Motor neuron (in vitro differentiated cells): ENCODE data around the gene TGFBI. TPM values are rescaled to one million over a fixed set of nuclear protein-coding genes. Genes with fewer than 3 reads are reported as not detected.

Experiments used
- ATAC-seq, 8 experiments: fragments of 200-7000 bp; cut with Tn5 transposase; replicated peaks in 6 of 8; 2 replicates each; pipeline ENCODE4 v1.8.0; 2021; ENCODE audit warnings: mild to moderate bottlenecking in 8 of 8, moderate library complexity in 8 of 8
- H3K27ac ChIP-seq, 2 donors: fragments of 250-450 bp; sonication (Bioruptor Pico); 2 replicates each; pipeline ENCODE4 v1.9.0; 2021; ENCODE audit warnings: antibody characterized with exemption in 2 of 2, mild to moderate bottlenecking in 2 of 2, moderate library complexity in 1 of 2
- H3K4me1 ChIP-seq, 2 donors: fragments of 250-450 bp; sonication (Bioruptor Pico); replicated peaks in 1 of 2; 2 replicates each; pipeline ENCODE4 v1.6.1; 2021; ENCODE audit warnings: antibody characterized with exemption in 2 of 2, mild to moderate bottlenecking in 2 of 2, moderate library complexity in 1 of 2
- H3K4me3 ChIP-seq, 5 donors: fragments of 250-450 bp; sonication (Bioruptor Pico); 2 replicates each; pipeline ENCODE4 v1.9.0; 2021; ENCODE audit warnings: antibody characterized with exemption in 5 of 5, mild to moderate bottlenecking in 5 of 5, moderate library complexity in 4 of 5
- WGBS, 10 experiments: fragments of 450-650 bp; shearing (Covaris generic); methylation state at CpG; one replicate each; pipeline ENCODE4 v1.0.0; 2022; 5-methylcytosine and 5-hydroxymethylcytosine counted together
- in situ Hi-C, 9 experiments: fragments of 400-800 bp; cut with MboI; loops; one replicate each; pipeline ENCODE4 v1.15.0; 2021; ENCODE audit warnings: low sequenced_read_pairs in 9 of 9, low pct_unique_long_range_greater_than_20kb in 2 of 9; ENCODE audit not compliant: unreplicated experiment in 9 of 9
- total RNA-seq, 8 experiments: library from RNA; unstranded; fragments of 300-600 nt; gene quantifications; 2 replicates each; pipeline versions ENCODE4 v1.2.3 to v1.2.4, GENCODE V29; 2022

The TGFBI gene
- total RNA-seq, 8 experiments from 2014 or later: 0.14 to 861 (median 97.3) TPM; not detected in 1

DNA sequence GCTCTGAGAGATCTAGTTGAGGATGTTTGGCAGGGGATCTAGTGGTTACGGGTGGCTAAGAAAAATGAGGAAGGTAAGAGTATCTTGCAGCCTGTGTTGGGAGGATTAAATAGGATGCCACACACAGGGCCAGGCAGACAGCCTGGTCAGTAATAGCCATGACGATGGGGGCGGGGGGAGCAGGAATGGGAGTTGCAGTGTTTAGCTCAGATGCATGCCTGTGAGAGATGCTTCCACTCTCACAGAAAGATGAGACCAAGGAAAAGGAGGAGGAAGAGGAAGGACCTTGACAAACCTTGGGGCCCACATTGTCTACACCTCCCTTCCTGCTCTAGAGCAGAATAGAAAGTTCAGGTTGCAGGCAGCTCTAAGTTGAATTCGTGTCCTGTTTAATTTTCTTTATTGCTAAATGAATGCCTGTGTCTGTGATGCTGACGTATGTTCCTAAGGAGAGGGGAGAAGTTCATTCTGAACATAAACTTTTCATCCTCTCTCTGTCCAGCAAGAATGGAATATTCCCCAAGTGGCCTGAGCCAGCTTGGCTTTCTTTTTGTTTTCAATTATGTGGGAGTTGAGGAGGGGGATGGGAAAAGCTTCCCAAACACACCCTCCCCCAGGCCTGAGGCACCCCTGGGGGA lies 28.7 kb downstream of the TGFBI start:
- WGBS, 10 experiments: 43 to 80% (median 66%) methylated on average over 1 to 4 of the region's 5 CpGs; no CpG with 5 or more reads in 2 of the 10 experiments
- Histone ChIP-seq H3K4me3 (no peak overlapping the region), H3K27ac (no peak overlapping the region), H3K4me1 (peaks cover 0 to 17% of the 10 kb centered on the region in 2 donors)
- ATAC-seq: no peak
- in situ Hi-C loops: loop anchor here in 2 of 9 experiments (25.0 kb wide), 2 partner anchors 95 to 170 kb away; partner anchors contain the start of genes IL9 (in 1 of the 2) and LECT2 (in 1 of the 2)

GRCh38 chr5:136058039-136058971 lies 29.5 kb downstream of the TGFBI start:
- 0 to 81% (median 37%) methylated on average over 2 to 6 of the region's 10 CpGs; no CpG with 5 or more reads in 4 of the 10 experiments for WGBS, 10 experiments
- in situ Hi-C loops: loop anchor here in 2 of 9 experiments (25.0 kb wide), 2 partner anchors 96 to 171 kb away; partner anchors contain the start of genes IL9 (in 1 of the 2) and LECT2 (in 1 of the 2)
- peak; percentile 46 to 91 (median 85) for ATAC-seq
- Histone ChIP-seq H3K4me1 (peaks cover 0 to 17% of the 10 kb centered on the region in 2 donors), H3K4me3 (no peak overlapping the region), H3K27ac (no peak overlapping the region)

GRCh38 chr5:136058972-136059354 lies 30.2 kb downstream of the TGFBI start:
- H3K4me3 ChIP-seq: no peak overlapping the region
- WGBS, 10 experiments: 71 to 100% (median 100%) methylated on average over 1 to 6 of the region's 6 CpGs; no CpG with 5 or more reads in 2 of the 10 experiments
- in situ Hi-C loops: loop anchor here in 2 of 9 experiments (25.0 kb wide), 2 partner anchors 97 to 172 kb away; partner anchors contain the start of genes IL9 (in 1 of the 2) and LECT2 (in 1 of the 2)
- ATAC-seq: no peak
- H3K4me1 ChIP-seq: peaks cover 0 to 17% of the 10 kb centered on the region in 2 donors
- no peak overlapping the region for H3K27ac ChIP-seq

GRCh38 chr5:136060963-136061362 lies 32.2 kb downstream of the TGFBI start:
- 60 to 100% (median 96%) methylated on average over 1 to 6 of the region's 7 CpGs; no CpG with 5 or more reads in 4 of the 10 experiments for WGBS, 10 experiments
- in situ Hi-C loops: loop anchor here in 2 of 9 experiments (25.0 kb wide), 2 partner anchors 99 to 174 kb away; partner anchors contain the start of genes IL9 (in 1 of the 2) and LECT2 (in 1 of the 2)
- no peak overlapping the region for H3K27ac ChIP-seq

DNA sequence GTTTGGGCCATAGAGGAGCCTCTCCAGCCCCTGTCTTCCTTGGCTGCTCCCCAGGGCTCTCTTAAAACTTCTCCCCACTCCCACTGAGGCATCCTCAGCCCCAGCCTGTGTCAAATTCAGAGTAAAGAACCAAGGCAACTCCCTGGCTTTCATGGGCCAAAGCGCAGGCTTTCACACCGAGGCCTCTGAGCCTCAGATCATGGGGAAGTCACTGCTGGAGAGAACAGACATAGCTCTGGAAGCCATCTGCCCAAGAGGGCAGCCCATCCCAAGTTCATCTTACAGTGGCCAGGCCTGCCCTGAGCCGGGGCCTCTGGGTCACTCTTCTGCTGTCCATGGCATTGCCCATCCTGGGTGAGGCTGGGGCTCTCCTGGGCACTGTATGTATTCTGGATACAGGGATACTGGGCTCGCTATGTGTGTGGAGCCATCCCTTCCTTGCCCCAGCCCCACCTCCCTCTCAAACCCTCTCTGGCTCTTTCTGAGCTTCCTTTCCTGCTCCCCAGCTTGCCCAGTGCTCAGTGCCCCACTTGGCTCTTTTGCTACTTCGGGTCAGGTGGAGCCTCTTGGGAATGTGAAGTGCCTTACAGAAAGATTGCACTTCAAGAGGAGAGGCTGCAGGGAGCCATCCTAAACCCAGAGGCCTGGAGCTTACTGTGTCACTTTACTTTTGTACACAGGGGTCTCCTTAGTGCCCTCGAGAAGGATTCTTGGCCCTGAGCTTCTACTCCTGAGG lies 33.0 kb downstream of the TGFBI start:
- in situ Hi-C loops: loop anchor here in 2 of 9 experiments (25.0 kb wide), 2 partner anchors 99 to 174 kb away; partner anchors contain the start of genes IL9 (in 1 of the 2) and LECT2 (in 1 of the 2)
- ATAC-seq: no peak
- Histone ChIP-seq H3K27ac (no peak overlapping the region), H3K4me3 (no peak overlapping the region), H3K4me1 (peaks cover 0 to 12% of the 10 kb centered on the region in 2 donors)
- WGBS, 10 experiments: 80 to 100% (median 84%) methylated on average over 2 to 3 of the region's 6 CpGs; no CpG with 5 or more reads in 6 of the 10 experiments

More at GRCh38 chr5:136060963-136061362, 32.2 kb downstream of the TGFBI start:
- no peak overlapping the region for H3K4me3 ChIP-seq
- H3K4me1 ChIP-seq: peaks cover 0 to 12% of the 10 kb centered on the region in 2 donors
- ATAC-seq: no peak

DNA sequence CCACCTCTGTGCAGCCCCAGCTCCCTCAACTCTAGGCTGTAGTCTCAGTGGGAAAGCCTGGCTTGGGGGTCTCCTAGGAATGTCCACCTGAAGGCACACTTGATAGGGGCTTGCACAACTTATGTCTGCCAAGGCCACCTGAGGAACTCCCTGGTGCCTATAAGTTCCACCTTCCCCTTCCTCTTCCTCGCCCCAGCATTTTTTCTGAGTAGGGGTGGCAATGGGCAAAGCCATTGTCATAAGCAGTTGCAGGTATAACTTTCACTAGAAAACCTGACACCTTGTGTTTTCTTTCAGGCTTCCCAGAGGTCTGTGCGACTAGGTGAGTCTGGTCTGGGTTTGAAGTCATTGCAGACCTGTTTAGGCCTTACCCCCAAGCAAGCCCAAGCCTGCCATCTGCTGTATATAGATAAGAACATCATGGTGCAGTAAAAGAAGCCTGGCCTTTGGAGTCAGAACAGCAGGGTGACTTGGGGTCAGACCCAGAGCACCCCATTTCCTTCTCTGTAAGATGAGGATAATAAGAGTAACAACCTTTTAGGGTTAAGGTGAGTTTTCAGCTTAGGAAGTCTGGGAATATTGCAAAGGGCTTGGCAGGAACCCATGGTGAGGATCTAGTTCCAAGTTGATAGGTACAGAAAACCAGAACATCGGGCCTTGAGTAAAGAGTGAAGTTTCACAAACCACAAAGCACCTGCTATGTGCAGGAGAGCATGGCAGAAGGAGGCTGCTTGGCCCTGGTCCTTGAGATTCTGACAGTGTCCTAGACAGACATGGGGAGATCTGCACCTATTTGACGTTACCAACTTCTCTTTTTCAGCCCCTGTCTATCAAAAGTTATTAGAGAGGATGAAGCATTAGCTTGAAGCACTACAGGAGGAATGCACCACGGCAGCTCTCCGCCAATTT lies 33.8 kb downstream of the TGFBI start:
- H3K4me3 ChIP-seq: no peak overlapping the region
- in situ Hi-C loops: loop anchor here in 2 of 9 experiments (25.0 kb wide), 2 partner anchors 100 to 175 kb away; partner anchors contain the start of genes IL9 (in 1 of the 2) and LECT2 (in 1 of the 2)
- H3K4me1 ChIP-seq: peaks cover 0 to 7% of the 10 kb centered on the region in 2 donors
- ATAC-seq: no peak
- no peak overlapping the region for H3K27ac ChIP-seq
- 33 to 93% (median 78%) methylated on average over 1 to 5 of the region's 6 CpGs; no CpG with 5 or more reads in 3 of the 10 experiments for WGBS, 10 experiments

DNA sequence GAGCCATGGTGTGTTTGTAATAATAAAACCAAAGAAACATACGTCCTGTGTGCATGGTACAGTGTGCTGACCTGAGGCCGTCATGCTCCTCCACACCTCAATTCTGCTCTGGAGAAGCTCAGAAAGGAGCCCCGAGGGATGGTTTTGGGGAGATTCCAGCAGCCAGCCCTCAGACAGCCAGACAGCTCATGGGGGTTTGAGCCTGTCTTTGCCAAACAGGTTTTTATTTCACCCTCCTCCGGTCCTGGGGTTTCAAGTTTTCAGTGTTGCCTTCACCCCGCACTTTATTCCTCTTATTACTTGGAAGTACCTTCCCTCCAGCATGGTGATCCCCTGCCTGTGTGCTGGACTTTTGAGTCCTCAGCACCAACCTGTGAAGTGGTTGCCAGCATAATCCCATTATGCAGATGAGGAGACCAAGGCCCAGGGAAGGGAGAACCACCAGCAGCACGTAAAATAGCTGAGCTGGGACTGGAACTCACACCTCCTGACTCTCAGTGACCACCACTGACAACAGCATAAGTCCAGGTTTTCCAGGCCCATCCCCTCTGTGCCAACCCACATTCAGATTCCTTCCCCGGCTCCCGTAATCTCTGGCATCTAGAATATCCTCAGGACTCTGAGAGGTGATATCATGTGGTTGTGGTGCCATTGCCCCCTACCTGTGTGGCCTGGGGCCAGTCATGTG lies 35.1 kb downstream of the TGFBI start:
- Histone ChIP-seq H3K4me3 (no peak overlapping the region), H3K27ac (no peak overlapping the region), H3K4me1 (no peaks in the 10 kb centered on the region)
- 66 to 100% (median 89%) methylated on average over 1 to 6 of the region's 8 CpGs; no CpG with 5 or more reads in 3 of the 10 experiments for WGBS, 10 experiments
- ATAC-seq: no peak
- in situ Hi-C loops: loop anchor here in 2 of 9 experiments (25.0 kb wide), 2 partner anchors 102 to 177 kb away; partner anchors contain the start of genes IL9 (in 1 of the 2) and LECT2 (in 1 of the 2)

DNA sequence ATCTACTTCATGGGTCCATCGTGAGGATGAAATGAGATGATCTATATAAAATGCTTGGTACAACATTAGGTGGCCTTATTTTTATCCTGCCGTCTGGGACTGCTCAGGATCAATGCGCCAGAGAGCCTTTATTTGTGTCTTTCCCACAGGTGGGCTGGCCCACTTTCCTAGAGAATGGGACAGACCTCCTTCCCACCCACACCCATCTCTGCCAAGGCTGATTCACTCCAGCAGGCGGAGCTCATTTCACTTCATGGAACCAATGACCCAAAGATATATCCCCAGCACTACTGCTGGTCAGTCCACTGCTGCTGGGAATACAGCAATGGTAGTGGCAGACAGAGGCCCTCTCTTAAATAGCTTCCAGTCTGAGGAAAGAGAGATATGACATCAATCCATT lies 35.7 kb downstream of the TGFBI start:
- in situ Hi-C loops: loop anchor here in 2 of 9 experiments (25.0 kb wide), 2 partner anchors 102 to 177 kb away; partner anchors contain the start of genes IL9 (in 1 of the 2) and LECT2 (in 1 of the 2)
- ATAC-seq: peak in 2 of 8 experiments; percentile 4 to 24
- WGBS, 10 experiments: 81 to 100% (median 93%) methylated on average over 1 to 4 of the region's 4 CpGs; no CpG with 5 or more reads in 4 of the 10 experiments

DNA sequence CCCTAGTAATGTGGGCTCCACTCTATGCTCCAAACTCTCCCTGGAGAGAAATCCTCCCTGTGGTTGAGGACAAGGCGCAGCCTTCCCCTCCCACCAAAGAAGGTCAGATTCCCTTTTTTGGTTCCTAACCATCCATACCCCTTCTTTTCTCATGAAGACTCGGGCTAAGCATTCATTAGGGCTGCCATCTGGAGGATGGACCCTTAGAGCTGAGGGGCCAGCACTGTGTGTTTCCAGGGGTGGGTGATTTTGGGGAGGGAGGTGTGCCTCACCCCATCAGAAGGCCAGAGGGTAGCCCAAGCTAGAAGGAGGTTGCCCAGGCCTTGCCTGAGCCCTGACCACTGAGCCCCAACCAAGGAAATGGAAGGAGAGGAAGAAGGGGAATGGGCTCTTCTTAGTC lies 36.8 kb downstream of the TGFBI start:
- 50 to 100% (median 83%) methylated on average over 1 of the region's 2 CpGs; no CpG with 5 or more reads in 5 of the 10 experiments for WGBS, 10 experiments

More for the DNA sequence above, 35.7 kb downstream of the TGFBI start:
- no peaks in the 10 kb centered on the region for H3K4me1 ChIP-seq
- H3K27ac ChIP-seq: no peak overlapping the region
- no peak overlapping the region for H3K4me3 ChIP-seq

GRCh38 chr5:136066661-136067271 lies 38.0 kb downstream of the TGFBI start:
- in situ Hi-C loops: loop anchor here in 2 of 9 experiments (25.0 kb wide), 2 partner anchors 104 to 179 kb away; partner anchors contain the start of genes IL9 (in 1 of the 2) and LECT2 (in 1 of the 2)

More for the DNA sequence above, 36.8 kb downstream of the TGFBI start:
- Histone ChIP-seq H3K27ac (no peak overlapping the region), H3K4me3 (no peak overlapping the region), H3K4me1 (no peaks in the 10 kb centered on the region)
- in situ Hi-C loops: loop anchor here in 2 of 9 experiments (25.0 kb wide), 2 partner anchors 103 to 178 kb away; partner anchors contain the start of genes IL9 (in 1 of the 2) and LECT2 (in 1 of the 2)
- no peak for ATAC-seq

More at GRCh38 chr5:136066661-136067271, 38.0 kb downstream of the TGFBI start:
- peak; percentile 42 to 91 (median 74) for ATAC-seq
- H3K27ac ChIP-seq: no peak overlapping the region
- peaks cover 4 to 5% of the 10 kb centered on the region in 2 donors for H3K4me1 ChIP-seq
- no peak overlapping the region for H3K4me3 ChIP-seq
- 0 to 100% (median 83%) methylated on average over 1 of the region's 4 CpGs; no CpG with 5 or more reads in 5 of the 10 experiments for WGBS, 10 experiments
